Stimulated activated CD8-positive, alpha-beta memory T cell treated with anti-CD3 and anti-CD28 coated beads, Interleukin-4, amount 100 ng/mL, for 1 hour (primary cell): ENCODE results near the gene RUVBL1.
"Not testable (repeated sequence)": the region's sequence is repeated elsewhere in the genome, so short reads cannot be mapped to it uniquely, and the experiment has no call there.

ENCODE experiments used
- DNase-seq, 2 donors: peaks; one replicate each; pipeline ENCODE4 v3.0.0-alpha.2; 2020; ENCODE audit warnings: low read depth in 2 of 2, low spot score in 1 of 2

RUVBL1 gene

DNA sequence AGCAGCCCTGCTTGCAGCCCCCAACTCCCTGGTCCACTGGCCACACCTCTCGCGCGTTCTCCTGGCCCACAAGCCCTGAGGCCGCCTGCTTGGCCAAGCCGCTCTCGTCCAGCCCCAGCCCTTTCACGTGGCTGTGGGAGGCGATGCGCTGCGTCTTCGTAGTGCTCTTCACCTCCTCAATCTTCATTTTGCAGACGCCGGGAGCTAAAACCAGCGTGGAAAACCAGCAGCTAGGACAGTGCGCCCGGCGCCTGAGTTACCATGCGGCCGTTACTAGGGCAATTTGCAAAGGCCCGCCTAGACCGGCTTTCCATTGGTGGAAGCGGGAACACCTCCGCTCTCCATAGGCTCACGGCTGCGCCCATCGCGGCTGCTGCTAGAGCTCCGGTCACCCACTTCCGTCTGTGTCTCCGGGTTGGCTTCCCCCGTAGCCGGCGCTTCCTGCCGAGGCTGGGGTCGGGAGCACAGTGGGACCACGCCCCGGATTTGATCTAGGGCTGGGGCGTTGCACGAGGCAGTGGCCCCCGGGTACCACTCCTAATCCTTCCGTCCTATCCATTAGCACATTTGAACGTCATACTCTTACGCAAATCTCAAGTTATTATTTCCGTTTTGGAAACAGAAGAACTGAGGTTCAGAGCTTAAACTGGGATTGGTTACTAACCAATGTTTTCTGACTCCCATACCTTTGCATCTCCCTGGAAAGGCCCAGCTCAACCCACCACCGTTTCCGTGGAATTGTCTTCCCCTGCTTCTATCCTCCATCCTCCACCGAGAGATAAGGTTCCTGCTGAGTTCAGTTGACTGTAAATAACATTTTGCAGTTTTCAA is at the start of gene RUVBL1:
Gene RUVBL1 (minus strand): TSS at position 275 of the 831 bp plus-strand sequence. CDS start 88 bp downstream, at position 187.
- peak; percentile 87 to 91 for DNase-seq

GRCh38 chr3:128173200-128173599 is 49.6 kb upstream of the RUVBL1 start:
- DNase-seq = no peak

DNA sequence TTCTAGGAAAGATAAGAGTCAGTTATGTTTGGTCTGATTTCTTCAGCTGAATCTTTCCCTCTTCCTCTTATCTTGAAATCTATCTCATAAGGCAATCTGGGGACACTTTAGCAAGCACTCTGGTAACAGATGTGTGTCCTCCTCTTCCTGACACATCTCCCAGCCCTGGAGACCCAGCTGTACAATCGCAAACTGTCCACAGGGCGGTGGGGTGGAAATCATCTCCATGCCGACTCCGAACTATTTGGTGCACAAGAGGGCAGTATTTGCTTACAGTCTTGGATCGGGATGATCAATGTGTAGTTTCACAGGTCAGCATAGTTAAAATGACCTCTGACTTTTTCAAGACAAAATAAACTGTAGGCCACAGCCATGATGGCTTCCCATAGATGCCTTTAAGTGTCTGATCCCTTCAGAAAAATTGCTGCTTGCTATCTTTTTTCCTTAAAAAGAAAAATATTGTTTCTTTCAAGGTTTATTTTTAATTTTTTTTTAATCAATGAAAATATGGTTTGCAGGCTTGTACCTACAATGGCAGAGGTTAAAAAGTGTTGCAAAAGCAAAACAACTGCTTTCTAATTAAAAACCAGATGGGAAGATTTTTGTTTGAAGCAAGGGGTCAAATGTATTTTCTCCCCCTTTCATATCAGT is 47.4 kb upstream of the RUVBL1 start:
- DNase-seq = no peak

GRCh38 chr3:128168836-128169235 is 45.2 kb upstream of the RUVBL1 start:
- DNase-seq = no peak

GRCh38 chr3:128167973-128168674 is 44.5 kb upstream of the RUVBL1 start:
- DNase-seq = no peak

GRCh38 chr3:128167646-128167972 is 44.0 kb upstream of the RUVBL1 start:
- DNase-seq = no peak

GRCh38 chr3:128166971-128167453 is 43.4 kb upstream of the RUVBL1 start:
- DNase-seq = no peak

- no peak for DNase-seq
Measured at GRCh38 chr3:128163432-128163831, 39.8 kb upstream of the RUVBL1 start.

DNA sequence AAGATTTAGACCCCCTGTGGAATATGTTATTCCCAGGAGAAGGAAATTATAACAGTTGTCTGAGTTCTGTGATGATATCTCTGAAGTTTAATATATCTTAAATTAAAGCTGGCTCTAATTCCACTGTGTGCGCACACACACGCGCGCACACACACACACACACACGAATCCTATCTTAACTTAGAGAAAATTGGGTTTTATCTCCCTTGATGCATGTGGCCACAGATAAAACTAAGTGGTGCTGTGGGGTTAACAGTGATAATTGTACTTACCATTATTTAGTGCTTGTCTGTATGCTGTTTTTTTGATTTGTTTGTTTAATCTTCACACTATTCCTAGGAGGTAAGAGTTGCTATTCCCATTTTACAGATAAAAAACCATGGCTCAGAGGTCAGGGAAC is 37.0 kb upstream of the RUVBL1 start:
- DNase-seq = no peak

DNA sequence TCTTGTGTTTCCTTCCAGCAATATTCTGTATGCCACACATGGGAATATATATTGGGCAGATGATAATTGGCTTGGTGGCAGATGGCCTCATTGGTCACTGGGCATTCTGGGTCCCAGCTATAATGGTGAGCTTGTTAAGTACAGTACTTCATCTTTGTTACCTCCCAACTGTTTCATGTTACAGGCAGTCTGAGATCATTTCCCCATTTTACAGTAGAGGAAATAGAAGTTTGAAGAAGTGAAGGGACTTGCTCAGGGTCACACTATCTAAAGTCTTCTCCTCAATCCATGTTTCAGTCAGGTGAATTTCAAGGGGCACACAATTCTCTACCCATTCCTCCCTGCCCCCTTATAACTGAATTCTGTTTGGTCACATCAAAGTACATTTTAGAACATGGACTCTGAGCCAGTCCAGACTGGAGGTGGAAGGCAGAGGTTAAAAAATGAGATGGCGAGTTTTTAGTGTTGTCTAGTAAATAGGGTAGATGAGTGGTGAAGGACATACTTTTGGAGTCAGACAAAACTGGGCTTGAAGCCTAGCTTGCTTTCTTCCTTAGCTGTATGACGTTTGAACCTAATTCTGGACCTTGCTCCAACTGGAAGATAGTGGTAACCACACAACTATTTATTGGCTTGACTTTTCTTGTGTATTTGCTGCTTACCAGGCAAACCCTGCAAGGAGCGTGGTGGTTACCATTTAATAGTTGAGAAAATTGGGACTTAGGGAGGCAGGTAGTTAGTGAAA is 32.2 kb upstream of the RUVBL1 start:
- no peak for DNase-seq

GRCh38 chr3:128154354-128154753 is 30.7 kb upstream of the RUVBL1 start:
- not testable (repeated sequence) for DNase-seq

DNA sequence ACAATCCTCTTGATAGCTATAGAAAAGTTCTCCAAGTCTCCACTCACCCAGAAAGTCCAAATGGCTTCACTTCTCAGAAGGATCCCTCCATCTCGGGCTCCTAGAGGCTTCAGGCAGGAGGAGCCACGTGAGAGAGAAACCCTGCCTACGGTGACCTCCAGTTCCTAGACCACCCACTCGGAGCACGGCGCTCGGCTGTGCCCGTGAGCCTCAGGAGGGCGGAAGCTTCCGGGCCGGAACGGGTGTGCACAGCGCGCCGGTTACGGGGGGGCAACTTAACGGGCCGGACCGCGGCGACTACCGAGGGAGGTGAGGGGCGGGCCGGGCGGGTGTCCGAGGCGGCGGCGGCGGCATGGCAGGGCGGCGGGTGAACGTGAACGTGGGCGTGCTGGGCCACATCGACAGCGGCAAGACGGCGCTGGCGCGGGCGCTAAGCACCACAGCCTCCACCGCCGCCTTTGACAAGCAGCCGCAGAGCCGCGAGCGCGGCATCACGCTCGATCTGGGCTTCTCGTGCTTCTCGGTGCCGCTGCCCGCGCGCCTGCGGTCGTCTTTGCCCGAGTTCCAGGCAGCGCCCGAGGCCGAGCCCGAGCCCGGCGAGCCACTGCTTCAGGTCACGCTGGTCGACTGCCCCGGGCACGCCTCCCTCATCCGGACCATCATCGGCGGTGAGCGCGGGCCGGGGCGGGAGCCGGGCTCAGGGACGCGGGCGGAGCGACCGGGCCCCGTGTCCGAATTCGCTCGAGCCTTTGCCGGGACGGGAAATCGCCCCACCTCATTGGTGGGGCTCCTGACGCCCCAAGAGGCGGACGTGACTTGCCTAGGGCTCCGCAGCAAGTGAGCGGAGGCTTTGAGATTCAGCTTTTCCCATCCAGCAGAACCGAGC is 29.8 kb upstream of the RUVBL1 start, which contains the start of gene EEFSEC:
Gene EEFSEC (plus strand): TSS at position 326 of the 886 bp plus-strand sequence. CDS start 27 bp downstream, at position 353.
- peak; percentile 63 to 71 for DNase-seq

DNA sequence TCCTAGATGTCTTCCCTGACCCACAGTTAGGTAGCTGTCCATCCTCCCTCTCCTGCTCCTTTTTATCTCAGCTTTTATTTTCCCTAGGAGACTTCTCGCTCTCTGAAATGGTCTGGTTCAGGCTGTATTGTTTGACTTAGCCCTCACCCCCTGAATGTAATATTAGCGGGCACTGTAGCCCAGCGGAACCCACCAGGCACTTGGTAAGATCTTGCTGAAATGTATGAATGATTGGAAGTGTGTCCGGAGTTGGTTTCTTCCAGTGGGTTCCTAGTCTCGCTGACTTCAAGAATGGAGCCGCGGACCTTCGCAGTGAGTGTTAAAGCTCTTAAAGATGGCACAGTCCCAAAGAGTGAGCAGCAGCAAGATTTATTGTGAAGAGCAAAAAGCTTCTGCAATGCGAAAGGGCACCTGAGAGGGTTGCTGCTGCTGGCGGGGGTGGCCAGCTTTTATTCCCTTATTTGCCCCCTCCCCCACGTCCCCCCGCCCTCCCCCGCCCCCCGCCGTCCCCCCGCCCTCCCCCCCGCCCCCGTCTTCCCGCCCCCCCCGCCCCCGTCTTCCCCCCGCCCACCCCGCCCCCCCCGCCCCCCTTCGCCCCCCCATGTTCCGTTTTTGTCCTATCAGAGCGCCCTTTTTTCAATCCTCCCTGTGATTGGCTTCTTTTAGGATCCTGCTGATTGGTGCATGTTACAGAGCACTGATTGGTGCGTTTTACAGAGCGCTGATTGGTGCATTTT is 29.0 kb upstream of the RUVBL1 start:
- no peak for DNase-seq

DNA sequence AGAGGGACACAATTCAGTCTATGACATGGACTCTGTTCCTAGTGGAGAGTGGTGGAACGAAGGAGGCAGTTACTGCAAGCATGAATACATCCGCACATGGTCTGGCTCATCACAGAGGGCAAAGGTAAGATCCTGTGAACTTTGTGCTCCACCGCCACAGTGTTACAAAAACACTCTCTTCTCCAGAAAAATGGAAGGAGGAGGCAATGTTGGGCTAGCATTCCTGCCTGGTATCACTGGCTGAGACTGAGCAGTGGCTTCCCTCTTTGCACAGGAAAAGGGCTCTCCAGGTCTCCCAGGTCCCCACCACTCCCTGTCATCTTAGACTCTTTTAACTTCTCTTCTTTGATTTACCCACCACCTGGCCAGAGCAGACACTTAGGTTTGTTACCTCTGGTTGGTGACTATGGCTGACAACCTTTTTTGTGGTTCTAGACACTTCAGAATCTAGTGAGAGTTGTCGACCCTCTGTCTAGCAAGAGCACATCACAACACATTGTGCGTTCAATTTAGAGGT is 28.2 kb upstream of the RUVBL1 start:
- no peak for DNase-seq

DNA sequence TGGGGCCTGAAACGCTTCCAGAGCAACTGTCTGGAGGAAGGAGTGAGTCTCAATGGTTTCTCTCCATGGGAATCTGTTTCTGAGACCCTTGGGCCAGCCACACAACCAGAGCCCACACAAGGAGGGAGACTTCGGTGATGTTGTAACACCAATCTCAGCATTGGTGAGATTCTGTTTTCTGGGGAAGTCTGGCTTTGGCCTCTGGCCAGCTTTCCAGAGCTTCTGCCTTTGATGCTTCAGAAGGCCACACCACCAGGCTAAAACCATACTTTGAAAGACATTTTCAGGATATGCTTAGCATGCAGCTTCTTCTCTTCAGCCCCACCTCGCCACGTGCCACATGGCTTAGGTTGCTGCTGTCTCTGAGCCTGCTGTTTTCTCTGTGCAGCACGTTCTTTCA is 26.0 kb upstream of the RUVBL1 start:
- DNase-seq = no peak

- no peak for DNase-seq
Measured at GRCh38 chr3:128146201-128146600, 22.6 kb upstream of the RUVBL1 start.

- no peak for DNase-seq
Measured at GRCh38 chr3:128145279-128145678, 21.7 kb upstream of the RUVBL1 start.

DNA sequence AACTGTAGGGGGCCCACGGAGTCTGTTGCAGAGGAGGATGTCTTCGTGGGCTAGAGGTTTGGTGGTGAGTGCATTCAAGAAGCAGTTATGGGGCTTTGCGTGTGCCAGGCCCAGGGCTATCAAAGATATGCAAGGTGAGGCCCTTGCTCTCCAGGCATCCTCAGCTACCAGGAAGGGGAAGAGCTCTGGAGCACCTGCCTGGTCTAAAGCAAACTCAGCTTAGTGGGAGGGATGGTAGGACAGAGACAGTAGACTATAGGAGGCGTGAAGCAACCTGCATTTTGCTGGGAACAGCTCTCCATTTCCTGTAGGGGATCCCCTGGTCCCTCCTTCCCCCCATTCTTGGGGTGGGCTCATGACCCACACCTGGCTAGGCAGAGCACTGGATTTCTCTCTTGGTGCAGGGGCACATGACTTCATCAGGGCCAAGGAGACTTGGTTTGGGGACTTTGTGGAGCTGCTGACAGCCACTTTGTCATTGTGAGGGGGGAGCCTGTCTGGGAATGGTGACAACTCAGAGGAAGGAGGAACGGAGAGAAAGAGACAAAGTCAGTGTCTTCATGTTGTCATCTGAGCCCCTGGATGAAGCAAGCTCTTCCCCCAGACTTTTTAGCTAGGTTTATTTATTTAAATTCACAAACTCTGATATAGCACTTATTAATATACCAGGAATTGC is 21.0 kb upstream of the RUVBL1 start:
- DNase-seq = no peak

DNA sequence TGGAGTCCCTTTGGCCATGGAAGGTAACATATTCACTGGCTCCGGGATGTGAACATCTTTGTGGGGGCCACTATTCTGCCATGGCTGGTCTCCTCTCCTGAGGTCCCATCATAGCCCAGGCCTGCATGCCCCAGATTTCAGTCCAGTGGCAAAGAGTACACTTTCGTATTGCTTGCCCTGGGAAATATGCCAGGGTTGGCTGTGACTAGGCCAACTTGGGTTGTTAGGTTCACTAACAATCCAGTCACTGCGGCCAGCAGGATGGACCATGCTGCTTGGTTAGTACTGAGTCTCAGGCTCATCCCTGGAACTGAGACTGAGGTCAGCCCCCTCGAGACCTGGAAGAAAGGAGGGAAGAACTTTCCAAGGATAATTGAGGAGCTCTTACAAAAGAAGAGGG is 19.9 kb upstream of the RUVBL1 start:
- DNase-seq = no peak
